GOT3 (cell line): ENCODE results near the gene GPR4.
"Not testable (repeated sequence)": the region's sequence is repeated elsewhere in the genome, so short reads cannot be mapped to it uniquely, and the experiment has no call there.

Experiments
- DNase-seq: peaks from one replicate; lab custom pipeline; 2025; ENCODE audit warnings: mixed read lengths; lab: John Stamatoyannopoulos, UW

GPR4 gene

DNA sequence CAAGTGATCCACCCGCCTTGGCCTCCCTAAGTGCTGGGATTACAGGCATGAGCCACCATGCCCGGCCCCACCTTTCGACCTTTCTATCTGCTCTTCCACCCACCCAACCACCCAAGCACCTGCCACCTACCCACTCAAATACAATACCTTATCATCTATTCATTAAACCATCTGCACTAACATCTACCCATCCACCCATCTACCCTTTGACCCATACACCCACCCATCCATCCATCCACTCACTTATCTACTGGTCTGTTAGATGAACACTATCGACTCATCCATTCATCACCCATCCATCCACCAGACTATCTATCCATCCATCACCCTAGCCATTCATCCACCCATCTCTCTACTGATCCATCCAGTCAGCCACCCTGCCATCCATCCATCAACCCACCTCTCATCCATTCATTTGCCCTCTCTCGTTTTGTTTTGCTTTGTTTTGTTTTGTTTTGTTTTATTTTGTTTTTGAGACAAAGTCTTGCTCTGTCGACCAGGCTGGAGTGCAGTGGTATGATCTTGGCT, 20.0 kb upstream of the GPR4 start:
- no peak for DNase-seq

- DNase-seq, result no peak
Observed at GRCh38 chr19:45621389-45621788, 19.4 kb upstream of the GPR4 start.

GRCh38 chr19:45616704-45617017, 14.6 kb upstream of the GPR4 start:
- no peak for DNase-seq

- DNase-seq, result no peak
Observed at GRCh38 chr19:45615795-45616703, 14.0 kb upstream of the GPR4 start.

DNA sequence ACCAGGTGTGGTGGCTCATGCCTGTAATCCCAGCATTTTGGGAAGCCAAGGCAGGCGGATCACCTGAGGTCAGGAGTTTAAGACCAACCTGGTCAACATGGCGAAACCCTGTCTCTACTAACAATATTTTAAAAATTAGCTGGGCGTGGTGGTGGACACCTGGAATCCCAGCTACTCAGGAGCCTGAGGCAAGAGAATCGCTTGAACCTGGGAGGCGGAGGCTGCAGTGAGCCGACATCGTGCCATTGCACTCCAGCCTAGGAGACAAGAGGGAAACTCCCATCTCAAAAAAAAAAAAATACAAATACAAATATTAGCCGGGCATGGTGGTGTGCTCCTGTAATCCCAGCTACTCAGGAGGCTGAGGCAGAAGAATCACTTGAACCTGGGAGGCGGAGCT, 13.0 kb upstream of the GPR4 start:
- DNase-seq, result not testable (repeated sequence)

GRCh38 chr19:45613926-45614725, 12.1 kb upstream of the GPR4 start:
- no peak for DNase-seq

- DNase-seq, result no peak
Observed at GRCh38 chr19:45608948-45609347, 6.9 kb upstream of the GPR4 start.

DNA sequence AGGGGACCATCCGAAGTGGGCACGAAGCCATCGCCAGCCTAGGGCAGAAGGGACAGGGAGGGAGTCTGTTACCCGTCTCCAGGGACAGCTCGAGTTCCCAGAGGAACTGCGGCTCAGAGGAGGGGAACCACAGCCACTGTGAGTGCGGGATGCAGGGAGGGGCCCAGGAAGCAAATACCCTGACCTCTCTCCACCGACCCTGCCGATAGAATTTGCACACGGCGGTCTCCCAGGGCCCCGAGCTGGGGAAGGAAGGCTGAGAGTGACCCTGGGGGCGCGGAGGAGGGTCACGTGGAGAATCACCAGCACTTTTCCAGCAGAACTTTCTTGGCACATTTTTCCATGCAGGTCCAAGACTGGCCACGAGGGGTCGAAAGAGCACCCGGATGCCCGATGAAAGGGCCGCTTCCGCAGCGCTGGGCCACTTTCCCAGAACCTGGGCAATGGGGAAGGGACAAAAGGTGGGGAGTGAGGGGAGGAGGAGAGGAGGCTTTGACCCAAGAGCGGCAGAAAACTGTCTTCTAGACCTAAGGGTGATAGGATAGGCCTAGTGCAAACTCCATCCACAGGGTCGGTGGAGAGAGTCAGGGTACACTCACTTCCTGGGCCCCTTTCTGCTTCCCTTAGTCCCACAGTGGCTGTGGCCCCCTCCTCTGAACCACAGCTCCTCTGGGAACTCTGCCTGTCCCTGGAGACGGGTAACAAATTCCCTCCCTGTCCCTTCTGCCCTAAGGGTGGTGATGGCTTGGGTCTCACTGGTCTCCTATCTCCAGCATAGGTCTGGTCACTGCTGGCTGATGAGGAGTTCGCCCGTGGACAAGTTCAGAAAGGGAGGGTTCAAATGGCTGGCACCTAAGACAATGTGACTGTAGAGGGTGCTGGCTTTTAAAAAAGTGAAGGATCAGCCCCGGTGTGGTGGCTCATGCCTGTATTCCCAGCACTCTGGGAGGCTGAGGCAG, 5.3 kb upstream of the GPR4 start:
- no peak for DNase-seq

GRCh38 chr19:45601115-45601514, 897 bp downstream of the GPR4 start:
- no peak for DNase-seq

DNA sequence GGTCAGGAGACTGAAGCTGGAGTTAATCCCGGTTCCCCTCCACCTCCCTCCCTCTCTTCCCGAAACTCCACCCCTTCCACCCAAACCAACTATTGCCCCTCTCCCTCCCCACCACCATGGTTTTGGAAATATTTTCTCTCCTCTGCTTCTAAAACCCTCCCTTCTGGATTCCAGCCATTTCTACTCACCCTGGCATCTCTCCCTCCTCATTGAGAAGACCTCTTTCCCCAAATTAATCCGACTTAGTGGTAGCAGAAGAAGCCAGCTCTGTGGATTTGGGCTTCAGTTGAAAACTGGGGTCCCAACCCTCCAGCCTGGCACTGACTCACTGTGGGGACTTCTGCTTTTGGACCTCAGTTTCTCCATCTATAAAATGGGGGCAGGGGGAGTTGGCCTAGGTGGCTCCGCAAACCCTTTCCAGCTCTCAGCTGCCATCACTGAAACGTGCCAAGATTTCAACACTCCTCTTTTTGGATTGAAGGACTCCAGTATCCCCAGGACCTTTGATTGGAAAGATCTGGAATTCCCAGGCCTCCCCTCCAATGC, 1.6 kb downstream of the GPR4 start:
- no peak for DNase-seq

DNA sequence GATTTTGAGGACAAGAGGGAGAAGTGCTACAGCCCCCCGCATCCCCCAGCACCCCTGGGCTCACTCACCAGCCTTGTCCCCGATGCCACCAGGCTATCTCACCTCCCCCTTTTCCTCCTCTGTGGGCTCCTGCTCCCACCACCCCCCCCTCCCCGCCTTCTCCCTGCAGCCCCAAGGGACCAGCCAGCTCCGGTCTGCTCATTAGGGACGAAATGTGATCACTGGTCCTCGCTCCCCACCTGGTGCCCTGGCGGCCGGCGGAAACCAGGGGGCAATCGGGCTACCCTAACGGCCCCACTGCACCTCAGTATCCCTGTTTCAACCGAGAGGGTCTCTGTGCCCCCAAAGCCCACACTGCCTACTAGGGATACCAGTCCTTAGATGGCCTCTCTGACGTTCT, 2.7 kb downstream of the GPR4 start:
- no peak for DNase-seq

- DNase-seq, result no peak
Observed at GRCh38 chr19:45598267-45599001, 3.6 kb downstream of the GPR4 start.

GRCh38 chr19:45597425-45598111, 4.4 kb downstream of the GPR4 start:
- DNase-seq, result no peak

GRCh38 chr19:45595814-45596213, 6.2 kb downstream of the GPR4 start:
- DNase-seq, result no peak

DNA sequence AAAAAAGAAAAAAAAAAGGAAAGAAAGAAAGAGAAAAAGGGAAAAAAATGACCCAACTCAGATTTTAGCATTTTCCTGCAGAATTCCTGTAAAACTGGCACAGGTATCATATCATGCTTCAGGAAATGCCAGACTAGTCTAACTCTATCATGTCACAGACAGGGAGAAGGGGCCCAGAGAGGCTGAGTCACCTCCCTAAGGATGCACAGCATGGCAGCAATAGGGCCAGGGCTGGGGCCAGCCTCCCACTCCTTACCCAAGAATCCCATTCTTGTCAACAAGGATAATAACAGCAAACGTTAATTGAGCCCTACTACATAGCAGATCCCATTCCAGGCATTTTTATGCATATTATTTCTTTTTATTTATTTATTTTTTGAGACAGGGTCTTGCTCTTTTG, 8.5 kb downstream of the GPR4 start:
- DNase-seq, result no peak

GRCh38 chr19:45592366-45592765, 9.6 kb downstream of the GPR4 start:
- no peak for DNase-seq

GRCh38 chr19:45591638-45592005, 10.4 kb downstream of the GPR4 start:
- DNase-seq, result no peak

- no peak for DNase-seq
Observed at GRCh38 chr19:45591004-45591637, 10.9 kb downstream of the GPR4 start.

GRCh38 chr19:45590300-45591003, 11.6 kb downstream of the GPR4 start:
- DNase-seq, result no peak
